Adrenal gland (tissue), 12 donors: ENCODE results near the gene GRAMD1C. TPM values are rescaled to one million over a fixed set of nuclear protein-coding genes. Genes with fewer than 3 reads are reported as not detected.
A peak's percentile ranks its signal among the peaks of the same experiment; 100 is the strongest.

Source experiments
- DNase-seq, 7 donors: peaks; one replicate each; pipeline ENCODE4 v3.0.0-alpha.2; 2019 to 2020
- H3K27ac ChIP-seq, 5 donors: fragments of 200-600 bp; sonication (generic) in 4 of 5; 1 replicate in 3 of 5; 2 replicates in 2 of 5; pipeline versions ENCODE4 v1.5.1 to v1.8.0; 2016 to 2020; ENCODE audit warnings: mild to moderate bottlenecking in 1 of 5
- H3K27me3 ChIP-seq: fragments of 200-600 bp; 2 replicates; pipeline ENCODE4 v1.8.0; 2021
- H3K36me3 ChIP-seq, 2 donors: fragments of 200-600 bp; replicated peaks in 1 of 2; 1 replicate in 1 of 2; 2 replicates in 1 of 2; pipeline versions ENCODE4 v1.5.1 to v1.8.0; 2018 to 2022
- H3K4me1 ChIP-seq, 2 donors: fragments of 200-600 bp; replicated peaks in 1 of 2; 1 replicate in 1 of 2; 2 replicates in 1 of 2; pipeline versions ENCODE4 v1.5.1 to v1.8.0; 2018 to 2021
- H3K4me3 ChIP-seq, 4 donors: fragments of 200-600 bp; sonication (generic) in 3 of 4; one replicate each; pipeline ENCODE4 v1.5.1; 2016 to 2018
- H3K9me3 ChIP-seq, 3 donors: fragments of 200-600 bp; sonication (generic) in 1 of 3; replicated peaks in 1 of 3; 1 replicate in 2 of 3; 2 replicates in 1 of 3; pipeline versions ENCODE4 v1.5.1 to v1.8.0; 2016 to 2021
- POLR2A ChIP-seq, 2 donors: fragments of 450-650 bp; IDR thresholded peaks; one replicate each; pipeline ENCODE4 v1.6.1; 2017; ENCODE audit warnings: antibody characterized with exemption in 2 of 2, mild to moderate bottlenecking in 2 of 2, moderate library complexity in 1 of 2
- WGBS, 4 donors: extraction: QIAGEN DNeasy Blood & Tissue Kit in 2 of 4; methylation state at CpG; one replicate each; pipeline versions ENCODE4 v1.1.5 to v1.1.7; 2013 to 2017; 5-methylcytosine and 5-hydroxymethylcytosine counted together
- intact Hi-C, 2 donors: fragments of 100-400 bp; cut with DNase I; formaldehyde crosslinking; loops; one replicate each; pipeline versions ENCODE4 v1.14.1 to v1.15.0; 2022 to 2023
- polyA plus RNA-seq, 3 donors: library from polyadenylated mRNA; stranded (reverse); fragments of 200-250 nt in 2 of 3; fragments of 350-450 nt in 1 of 3; fragmentation: Illumina TruSeq in 1 of 3; extraction: RNeasy Lipid Tissue Mini Kit (QIAGEN cat#74804) in 1 of 3; gene quantifications; one replicate each; pipeline ENCODE4 v1.2.3, GENCODE V29; 2013 to 2014
- total RNA-seq, 9 donors: library from RNA; depleted of rRNA in 4 of 9; stranded (reverse); fragments of >200 nt in 4 of 9; fragments of 120-200 nt in 1 of 9; fragmentation: NEBNext Ultra II Directional in 1 of 9; extraction: Animal tissue kit (Norgen Biotek cat#: 25700) in 1 of 9; gene quantifications; one replicate each; pipeline versions ENCODE4 v1.1.0 to v1.2.4, GENCODE V29; 2013 to 2023
- TF ChIP-seq, protein P1 (sequence below), 6 experiments: fragments of 450-650 bp in 4 of 6; fragments of 200-600 bp in 2 of 6; sonication (generic) in 1 of 6; IDR thresholded peaks; 1 replicate in 5 of 6; 2 replicates in 1 of 6; pipeline versions ENCODE4 v1.5.1 to v1.8.0; 2016 to 2021; ENCODE audit warnings: antibody characterized with exemption in 6 of 6, mild to moderate bottlenecking in 2 of 6, moderate library complexity in 1 of 6
- donor health status: healthy with polysubstance abuse.
- donor health status: Bipolar disorder and iron deficiency.
- donor health status: DM: yes; HTN: yes; CAD: no.
- donor health status: DM: no; HTN: no; CAD: no.
- donor health status: DM: no; HTN: no; CAD: no.
- donor health status: DM: yes; HTN: yes; CAD: no.

The GRAMD1C gene
- total and polyA plus RNA-seq, 12 donors = 1.4 to 12.6 (median 4.6) TPM

DNA sequence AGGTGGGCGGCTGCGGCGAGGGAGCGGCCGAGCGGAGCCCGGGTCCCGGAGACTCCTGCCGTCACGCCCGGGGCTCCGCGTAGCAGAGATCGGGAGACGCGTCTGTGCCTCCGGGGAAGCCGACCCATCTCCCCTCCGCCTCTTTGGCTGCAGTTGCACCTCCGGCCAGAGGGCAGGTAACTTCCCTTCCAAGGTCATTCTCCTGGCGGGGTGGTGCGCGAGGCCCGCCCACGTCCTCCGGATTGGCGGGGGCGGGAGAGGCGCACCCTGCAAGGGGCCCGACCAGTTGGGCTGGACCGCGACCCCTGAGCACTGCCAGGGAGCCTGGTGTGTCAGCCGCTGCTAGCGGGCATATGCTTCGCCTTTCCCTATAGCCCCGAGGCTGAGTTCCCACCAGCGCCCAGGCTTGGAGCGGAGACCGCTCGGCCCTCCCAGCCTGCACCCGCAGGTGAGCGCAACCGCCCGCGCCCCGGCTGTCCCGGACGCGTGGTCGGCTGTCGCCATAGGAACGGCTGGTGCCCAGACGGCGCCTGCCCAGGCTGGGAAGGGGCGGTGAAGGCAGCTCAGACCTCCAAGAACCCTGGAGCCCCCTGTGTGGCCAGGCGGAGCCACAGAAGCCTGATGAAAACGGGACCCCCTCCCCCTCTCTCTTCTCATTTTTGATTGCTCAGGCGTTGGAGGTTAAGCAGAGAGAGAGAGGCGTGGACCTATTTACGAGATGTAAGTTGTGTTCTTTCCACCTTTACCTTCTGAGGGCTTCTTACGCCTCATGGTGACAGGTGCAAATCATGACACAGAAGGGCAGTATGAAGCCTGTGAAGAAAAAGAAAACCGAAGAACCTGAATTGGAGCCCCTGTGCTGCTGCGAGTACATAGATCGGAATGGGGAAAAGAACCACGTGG, 109.7 kb downstream of the GRAMD1C start:
- no peaks in the 10 kb centered on the region for H3K36me3 ChIP-seq
- H3K4me3 ChIP-seq = peak overlapping the region; percentile 22 to 74 (median 39)
- H3K9me3 ChIP-seq = no peaks in the 10 kb centered on the region
- no peaks in the 10 kb centered on the region for H3K27me3 ChIP-seq
- H3K4me1 ChIP-seq = peaks cover 6 to 8% of the 10 kb centered on the region in 2 donors
- 2 to 10% (median 5%) methylated on average over 10 to 65 of the region's 65 CpGs for WGBS, 4 donors
- peak in 5 of 7 donors; percentile 15 to 33 (median 27) for DNase-seq
- H3K27ac ChIP-seq = peak overlapping the region in 1 of 5 donors; percentile 73
- TF ChIP-seq, protein P1, sequence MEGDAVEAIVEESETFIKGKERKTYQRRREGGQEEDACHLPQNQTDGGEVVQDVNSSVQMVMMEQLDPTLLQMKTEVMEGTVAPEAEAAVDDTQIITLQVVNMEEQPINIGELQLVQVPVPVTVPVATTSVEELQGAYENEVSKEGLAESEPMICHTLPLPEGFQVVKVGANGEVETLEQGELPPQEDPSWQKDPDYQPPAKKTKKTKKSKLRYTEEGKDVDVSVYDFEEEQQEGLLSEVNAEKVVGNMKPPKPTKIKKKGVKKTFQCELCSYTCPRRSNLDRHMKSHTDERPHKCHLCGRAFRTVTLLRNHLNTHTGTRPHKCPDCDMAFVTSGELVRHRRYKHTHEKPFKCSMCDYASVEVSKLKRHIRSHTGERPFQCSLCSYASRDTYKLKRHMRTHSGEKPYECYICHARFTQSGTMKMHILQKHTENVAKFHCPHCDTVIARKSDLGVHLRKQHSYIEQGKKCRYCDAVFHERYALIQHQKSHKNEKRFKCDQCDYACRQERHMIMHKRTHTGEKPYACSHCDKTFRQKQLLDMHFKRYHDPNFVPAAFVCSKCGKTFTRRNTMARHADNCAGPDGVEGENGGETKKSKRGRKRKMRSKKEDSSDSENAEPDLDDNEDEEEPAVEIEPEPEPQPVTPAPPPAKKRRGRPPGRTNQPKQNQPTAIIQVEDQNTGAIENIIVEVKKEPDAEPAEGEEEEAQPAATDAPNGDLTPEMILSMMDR (IDR thresholded peaks at IDR 0.05) = no peak
- TF ChIP-seq POLR2A (IDR thresholded peaks at IDR 0.05) = no peak
- intact Hi-C loops = no loop called here

DNA sequence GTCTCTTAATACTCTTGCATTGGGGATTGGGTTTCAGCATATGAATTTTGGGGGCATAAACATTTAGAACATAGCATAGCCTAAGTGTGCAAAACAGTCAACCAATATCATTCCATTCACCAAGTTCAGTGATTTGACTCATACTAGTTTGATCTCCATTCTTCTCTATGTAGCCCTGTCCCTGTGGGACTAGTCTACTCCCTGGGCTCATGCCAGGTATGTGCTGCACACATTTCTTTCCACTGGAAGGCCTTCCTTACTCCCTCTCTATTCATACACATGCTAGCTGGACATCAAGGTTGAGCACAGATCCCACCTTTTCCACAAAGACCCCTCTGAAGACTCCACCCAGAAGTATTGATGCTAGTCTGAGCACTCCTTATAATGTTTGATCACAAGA, 114.3 kb downstream of the GRAMD1C start:
- Histone ChIP-seq H3K27me3 (no peaks in the 10 kb centered on the region), H3K4me3 (no peak overlapping the region), H3K9me3 (no peaks in the 10 kb centered on the region), H3K27ac (no peak overlapping the region), H3K4me1 (peaks cover 0 to 8% of the 10 kb centered on the region in 2 donors), H3K36me3 (no peaks in the 10 kb centered on the region)
- intact Hi-C loops = no loop called here
- TF ChIP-seq POLR2A (IDR thresholded peaks at IDR 0.05) = no peak
- TF ChIP-seq, protein P1 (IDR thresholded peaks at IDR 0.05) = no peak
- DNase-seq = no peak

DNA sequence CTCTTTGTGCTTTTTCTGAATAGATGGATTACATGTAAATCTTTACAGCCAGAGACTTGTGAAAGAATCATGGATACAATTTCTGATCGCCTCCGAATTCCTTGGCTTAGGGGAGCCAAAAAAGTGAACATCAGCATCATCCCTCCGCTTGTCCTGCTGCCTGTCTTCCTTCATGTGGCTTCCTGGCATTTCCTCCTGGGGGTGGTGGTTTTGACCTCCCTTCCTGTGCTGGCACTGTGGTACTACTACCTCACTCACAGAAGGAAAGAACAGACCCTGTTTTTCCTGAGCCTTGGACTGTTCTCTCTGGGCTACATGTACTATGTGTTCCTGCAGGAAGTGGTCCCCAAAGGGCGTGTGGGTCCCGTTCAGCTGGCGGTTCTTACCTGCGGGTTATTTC, 115.1 kb downstream of the GRAMD1C start:
- H3K27me3 ChIP-seq = no peaks in the 10 kb centered on the region
- H3K4me3 ChIP-seq = no peak overlapping the region
- DNase-seq = no peak
- TF ChIP-seq POLR2A (IDR thresholded peaks at IDR 0.05) = no peak
- TF ChIP-seq, protein P1 (IDR thresholded peaks at IDR 0.05) = no peak
- H3K4me1 ChIP-seq = peaks cover 0 to under 1% of the 10 kb centered on the region in 2 donors
- no peaks in the 10 kb centered on the region for H3K36me3 ChIP-seq
- no peaks in the 10 kb centered on the region for H3K9me3 ChIP-seq
- intact Hi-C loops = no loop called here
- WGBS, 4 donors = 66 to 70% (median 68%) methylated on average over 7 of the region's 7 CpGs
- H3K27ac ChIP-seq = no peak overlapping the region

DNA sequence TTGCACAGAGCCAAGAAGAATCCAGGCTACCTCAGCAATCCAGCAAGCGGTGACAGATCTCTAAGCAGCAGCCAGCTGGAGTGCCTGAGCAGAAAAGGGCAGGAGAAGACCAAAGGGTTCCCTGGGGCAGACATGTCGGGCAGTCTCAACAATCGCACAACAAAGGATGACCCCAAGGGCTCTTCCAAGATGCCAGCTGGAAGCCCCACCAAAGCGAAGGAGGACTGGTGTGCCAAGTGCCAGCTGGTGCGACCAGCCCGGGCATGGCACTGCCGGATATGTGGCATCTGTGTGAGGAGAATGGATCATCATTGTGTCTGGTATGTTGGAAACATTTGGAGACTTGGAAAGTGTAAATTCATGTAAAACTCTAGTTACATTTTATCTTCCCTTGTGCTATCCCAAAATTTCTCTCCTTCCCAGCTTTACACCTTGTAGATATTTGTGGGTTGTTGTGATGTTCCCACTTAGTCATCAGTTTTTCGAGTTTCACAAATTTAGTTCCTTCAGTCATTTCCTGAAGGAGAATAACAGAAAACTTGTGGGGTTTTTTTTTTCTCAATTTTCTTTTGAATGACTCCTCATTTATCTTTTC, 115.6 kb downstream of the GRAMD1C start:
- 81 to 92% (median 83%) methylated on average over 5 to 8 of the region's 8 CpGs for WGBS, 4 donors
- DNase-seq = no peak
- no peak overlapping the region for H3K4me3 ChIP-seq
- H3K4me1 ChIP-seq = no peaks in the 10 kb centered on the region
- intact Hi-C loops = no loop called here
- no peak for TF ChIP-seq POLR2A (IDR thresholded peaks at IDR 0.05)
- TF ChIP-seq, protein P1 (IDR thresholded peaks at IDR 0.05) = no peak
- no peaks in the 10 kb centered on the region for H3K9me3 ChIP-seq
- no peak overlapping the region for H3K27ac ChIP-seq
- no peaks in the 10 kb centered on the region for H3K27me3 ChIP-seq
- H3K36me3 ChIP-seq = no peaks in the 10 kb centered on the region
